DMS114 treated with DMSO at 0.1 percent for 48 hours (cell line): ENCODE results near the gene LINC01488.

Experiments used
- DNase-seq: peaks from one replicate; lab custom pipeline; 2025; ENCODE audit not compliant: unreplicated experiment; lab: John Stamatoyannopoulos, UW

LINC01488 gene

GRCh38 chr11:69491071-69492031 lies 9.9 kb downstream of the LINC01488 start:
- no peak for DNase-seq

GRCh38 chr11:69492201-69492991 lies 10.9 kb downstream of the LINC01488 start:
- DNase-seq, result no peak

GRCh38 chr11:69493931-69494821 lies 12.7 kb downstream of the LINC01488 start:
- no peak for DNase-seq

GRCh38 chr11:69494851-69495250 lies 13.4 kb downstream of the LINC01488 start:
- DNase-seq, result no peak

GRCh38 chr11:69495441-69496201 lies 14.2 kb downstream of the LINC01488 start:
- no peak for DNase-seq

GRCh38 chr11:69496202-69496557 lies 14.7 kb downstream of the LINC01488 start:
- no peak for DNase-seq

GRCh38 chr11:69496631-69497220 lies 15.3 kb downstream of the LINC01488 start:
- no peak for DNase-seq

GRCh38 chr11:69497221-69497787 lies 15.8 kb downstream of the LINC01488 start:
- peak; percentile 81 for DNase-seq

- no peak for DNase-seq
Observed at GRCh38 chr11:69498614-69499175, 17.2 kb downstream of the LINC01488 start.

GRCh38 chr11:69499186-69499917 lies 17.9 kb downstream of the LINC01488 start:
- DNase-seq, result peak; percentile 94

GRCh38 chr11:69499918-69500284 lies 18.4 kb downstream of the LINC01488 start:
- DNase-seq, result no peak

GRCh38 chr11:69500285-69501120 lies 19.0 kb downstream of the LINC01488 start:
- DNase-seq, result no peak

- DNase-seq, result no peak
Observed at GRCh38 chr11:69501121-69501489, 19.6 kb downstream of the LINC01488 start.

- no peak for DNase-seq
Observed at GRCh38 chr11:69501891-69502860, 20.7 kb downstream of the LINC01488 start.

GRCh38 chr11:69504127-69504526 lies 22.7 kb downstream of the LINC01488 start:
- no peak for DNase-seq

- no peak for DNase-seq
Observed at GRCh38 chr11:69504576-69505335, 23.3 kb downstream of the LINC01488 start.
